KOPT-K1 (cell line): ENCODE results near the gene BOD1L2.

Source experiments
- H3K27ac ChIP-seq: fragments of 200-600 bp; sonication (generic); 2 replicates; pipeline ENCODE4 v1.5.1; 2016; ENCODE audit warnings: antibody characterized with exemption, mild to moderate bottlenecking, low read depth, low read length; ENCODE audit not compliant: poor library complexity, severe bottlenecking
- H3K36me3 ChIP-seq: fragments of 200-600 bp; sonication (generic); 2 replicates; pipeline ENCODE4 v1.5.1; 2017; ENCODE audit warnings: antibody characterized with exemption, mild to moderate bottlenecking, low read length, moderate library complexity; ENCODE audit not compliant: insufficient read depth
- H3K9me3 ChIP-seq: fragments of 200-600 bp; sonication (generic); 2 replicates; pipeline ENCODE4 v1.5.1; 2017; ENCODE audit warnings: antibody characterized with exemption, low read length, mild to moderate bottlenecking; ENCODE audit not compliant: insufficient read depth, poor library complexity, severe bottlenecking

BOD1L2 gene

GRCh38 chr18:57146956-57147636 lies at the start of gene BOD1L2:
TSS of gene BOD1L2 (plus strand) at chr18:57147087. CDS start at chr18:57147313, 226 bp downstream.
- H3K9me3 ChIP-seq: no peaks in the 10 kb centered on the region
- H3K36me3 ChIP-seq: no peaks in the 10 kb centered on the region
- H3K27ac ChIP-seq: no peak within 1 kb of the TSS

DNA sequence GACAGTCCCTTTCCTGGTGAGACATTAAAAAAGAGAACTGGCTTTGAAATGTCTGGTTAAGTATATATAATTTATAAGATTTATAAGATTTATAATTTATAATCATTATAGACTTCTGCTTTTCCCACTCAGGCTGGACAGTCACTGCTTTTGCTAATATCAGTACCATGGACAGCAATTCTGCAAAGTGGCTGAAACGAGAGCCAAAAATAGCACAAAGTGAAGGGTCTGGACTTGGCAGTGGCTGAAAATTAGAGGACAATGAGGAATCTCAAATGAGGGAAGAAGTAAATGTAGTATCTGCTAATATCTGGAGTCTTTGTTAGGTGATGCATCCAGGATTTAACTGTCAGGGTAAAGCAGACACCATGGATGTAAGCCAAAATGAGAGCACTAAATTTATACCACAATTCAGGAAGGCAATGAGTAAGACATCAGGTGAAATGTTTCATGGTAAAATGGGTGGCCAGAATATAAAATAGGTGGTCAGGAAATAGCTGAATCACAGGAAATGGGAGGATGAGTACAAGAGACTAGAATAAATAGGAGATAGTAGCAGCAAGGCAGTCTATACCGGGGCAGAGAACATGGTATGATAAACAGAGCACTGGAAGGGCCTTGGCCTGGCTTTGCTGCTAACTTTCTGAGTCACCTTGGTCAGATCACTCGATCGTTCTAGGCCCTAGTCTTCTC lies 39.6 kb upstream of the BOD1L2 start:
- Histone ChIP-seq H3K9me3 (no peaks in the 10 kb centered on the region), H3K27ac (no peak overlapping the region), H3K36me3 (no peaks in the 10 kb centered on the region)

GRCh38 chr18:57110290-57110689 lies 36.6 kb upstream of the BOD1L2 start:
- H3K36me3 ChIP-seq: no peaks in the 10 kb centered on the region
- H3K9me3 ChIP-seq: no peaks in the 10 kb centered on the region

GRCh38 chr18:57113799-57114420 lies 33.0 kb upstream of the BOD1L2 start:
- Histone ChIP-seq H3K27ac (no peak overlapping the region), H3K9me3 (no peaks in the 10 kb centered on the region), H3K36me3 (no peaks in the 10 kb centered on the region)

More at GRCh38 chr18:57110290-57110689, 36.6 kb upstream of the BOD1L2 start:
- no peak overlapping the region for H3K27ac ChIP-seq

DNA sequence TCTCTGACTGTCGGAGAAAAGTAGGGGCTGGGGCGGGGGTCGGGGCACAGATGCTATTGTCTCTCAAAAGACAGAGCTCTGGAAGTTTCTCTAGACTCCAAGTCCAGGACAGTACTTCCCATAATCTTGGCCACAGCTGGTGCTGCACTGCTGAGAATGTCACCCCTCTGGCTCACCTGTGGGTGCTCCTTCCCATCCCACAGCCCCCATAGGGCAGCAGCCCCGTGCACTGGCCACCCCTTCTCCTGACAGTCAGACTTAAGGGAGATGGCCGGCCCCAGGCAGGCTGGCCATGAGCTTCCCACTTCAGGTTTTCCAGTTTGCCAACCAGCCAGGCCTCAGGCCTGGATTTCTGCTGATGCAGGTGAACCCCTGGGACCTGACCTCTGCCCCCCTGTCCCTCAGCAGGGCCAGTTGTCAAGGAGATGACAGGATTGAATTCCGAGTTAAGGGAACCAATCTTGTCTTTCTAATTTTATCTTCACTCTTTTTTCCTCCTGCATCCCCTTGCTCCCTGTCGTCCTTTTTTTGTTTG lies 30.2 kb upstream of the BOD1L2 start:
- Histone ChIP-seq H3K9me3 (no peaks in the 10 kb centered on the region), H3K36me3 (no peaks in the 10 kb centered on the region), H3K27ac (no peak overlapping the region)

GRCh38 chr18:57121542-57122112 lies 25.3 kb upstream of the BOD1L2 start:
- Histone ChIP-seq H3K27ac (no peak overlapping the region), H3K36me3 (no peaks in the 10 kb centered on the region), H3K9me3 (no peaks in the 10 kb centered on the region)

DNA sequence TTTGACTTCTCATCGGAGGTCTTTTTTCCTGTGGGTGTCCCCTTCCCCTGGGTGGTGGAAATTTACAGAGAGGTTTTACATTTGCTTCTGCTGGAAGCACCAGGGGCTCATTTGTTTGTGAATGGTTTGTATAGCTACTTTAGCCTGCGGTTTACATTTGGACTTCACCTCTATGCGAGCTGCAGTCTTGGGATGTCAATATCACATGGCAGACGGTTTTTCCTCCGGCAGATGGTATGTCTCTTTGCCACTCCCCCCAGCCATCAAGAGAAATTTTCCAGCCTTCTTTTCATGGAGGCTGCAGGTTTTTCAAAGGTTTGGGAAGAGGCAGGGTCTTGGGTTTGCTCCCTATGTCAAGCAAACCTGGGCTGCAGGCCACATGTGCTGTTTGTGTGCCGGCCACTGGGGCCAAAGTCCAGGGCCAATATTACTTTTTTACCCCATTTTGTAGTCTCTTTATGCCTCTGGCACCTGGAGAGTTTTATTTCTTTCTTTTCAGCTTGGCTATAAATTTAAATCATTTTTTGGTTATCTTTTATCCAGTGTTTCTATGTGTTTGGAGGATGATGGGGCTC lies 23.9 kb upstream of the BOD1L2 start:
- Histone ChIP-seq H3K36me3 (no peaks in the 10 kb centered on the region), H3K27ac (no peak overlapping the region), H3K9me3 (no peaks in the 10 kb centered on the region)

- Histone ChIP-seq H3K27ac (no peak overlapping the region), H3K36me3 (no peaks in the 10 kb centered on the region)
Measured at GRCh38 chr18:57125627-57126026, 21.3 kb upstream of the BOD1L2 start.

DNA sequence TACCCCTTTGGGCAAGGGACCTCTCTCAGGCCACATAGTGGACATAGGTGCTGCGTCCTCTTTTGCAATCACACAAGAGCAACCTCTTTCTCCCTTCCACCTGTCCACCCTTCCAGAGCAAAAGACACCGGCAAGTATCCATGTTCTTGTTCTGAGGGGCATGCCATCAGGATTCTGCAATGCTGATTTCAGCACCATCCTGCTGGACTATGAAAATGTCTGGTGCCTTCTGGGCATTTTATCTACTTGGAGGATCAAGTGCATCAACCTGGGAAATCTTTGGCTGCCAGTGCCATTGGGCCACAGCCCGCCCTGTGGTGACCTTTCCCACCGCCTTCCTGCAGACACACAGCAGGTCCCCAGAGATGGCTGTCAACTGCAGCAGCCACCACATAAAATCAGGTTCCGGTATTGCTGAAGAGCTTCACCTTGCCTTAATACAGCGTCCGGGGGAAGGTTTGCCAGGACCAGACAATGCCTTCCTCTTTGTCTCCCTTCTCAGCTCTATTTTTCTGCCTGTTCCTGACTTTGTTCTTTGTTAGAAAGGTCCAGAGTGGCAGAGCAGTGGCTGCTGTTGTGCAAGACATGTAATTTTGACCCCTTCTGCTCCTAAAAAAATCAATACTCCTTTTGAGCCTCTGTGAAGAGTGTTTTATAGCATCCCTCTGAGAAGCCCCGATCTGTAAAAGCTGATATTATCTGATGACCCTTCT lies 18.5 kb upstream of the BOD1L2 start:
- no peak overlapping the region for H3K27ac ChIP-seq
- H3K9me3 ChIP-seq: no peaks in the 10 kb centered on the region
- no peaks in the 10 kb centered on the region for H3K36me3 ChIP-seq

More at GRCh38 chr18:57125627-57126026, 21.3 kb upstream of the BOD1L2 start:
- no peaks in the 10 kb centered on the region for H3K9me3 ChIP-seq

DNA sequence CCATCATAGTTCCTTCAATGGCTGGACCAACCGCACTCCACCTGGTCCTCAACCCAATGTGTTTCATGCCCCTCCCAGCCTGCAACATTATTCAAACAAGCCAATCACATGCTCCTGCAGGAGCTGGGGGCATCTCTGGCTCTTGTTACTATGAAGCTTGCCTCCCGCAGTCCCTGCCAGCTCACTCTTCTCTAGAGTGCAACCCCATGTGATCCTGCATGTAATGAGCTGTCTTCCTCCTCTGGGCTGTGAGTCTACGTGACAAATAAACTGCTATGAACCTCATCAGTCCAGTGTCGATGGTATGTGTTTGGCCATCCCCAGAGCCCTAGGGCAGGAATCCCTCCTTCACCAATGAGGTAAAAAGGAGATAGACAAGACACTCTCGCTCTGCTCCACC lies 15.8 kb upstream of the BOD1L2 start:
- H3K36me3 ChIP-seq: no peaks in the 10 kb centered on the region
- H3K27ac ChIP-seq: no peak overlapping the region

DNA sequence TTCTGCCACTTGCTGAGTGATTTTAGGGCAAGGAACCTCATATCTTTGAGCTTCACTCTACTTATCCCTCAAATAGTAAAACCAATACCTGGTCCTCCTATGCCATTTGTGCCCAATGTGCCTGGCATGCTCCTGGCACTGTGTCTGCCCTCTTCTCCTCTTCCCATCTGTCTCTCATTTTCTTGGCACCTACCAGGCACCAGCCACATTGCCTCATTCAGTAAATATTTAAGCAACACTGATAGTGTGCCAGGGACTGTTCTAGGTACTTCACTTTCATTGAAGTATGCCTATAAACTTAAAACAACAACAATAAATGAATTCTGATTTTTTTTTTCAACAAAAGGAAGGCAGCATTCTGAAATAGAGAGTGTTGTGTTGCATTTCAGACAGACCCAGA lies 15.1 kb upstream of the BOD1L2 start:
- Histone ChIP-seq H3K36me3 (no peaks in the 10 kb centered on the region), H3K27ac (no peak overlapping the region)

More for the DNA sequence above, 15.8 kb upstream of the BOD1L2 start:
- H3K9me3 ChIP-seq: no peaks in the 10 kb centered on the region

GRCh38 chr18:57134618-57135135 lies 12.2 kb upstream of the BOD1L2 start:
- no peaks in the 10 kb centered on the region for H3K9me3 ChIP-seq
- no peak overlapping the region for H3K27ac ChIP-seq

More for the DNA sequence above, 15.1 kb upstream of the BOD1L2 start:
- no peaks in the 10 kb centered on the region for H3K9me3 ChIP-seq

GRCh38 chr18:57135699-57136098 lies 11.2 kb upstream of the BOD1L2 start:
- H3K9me3 ChIP-seq: no peaks in the 10 kb centered on the region
- no peaks in the 10 kb centered on the region for H3K36me3 ChIP-seq

More at GRCh38 chr18:57134618-57135135, 12.2 kb upstream of the BOD1L2 start:
- H3K36me3 ChIP-seq: no peaks in the 10 kb centered on the region

DNA sequence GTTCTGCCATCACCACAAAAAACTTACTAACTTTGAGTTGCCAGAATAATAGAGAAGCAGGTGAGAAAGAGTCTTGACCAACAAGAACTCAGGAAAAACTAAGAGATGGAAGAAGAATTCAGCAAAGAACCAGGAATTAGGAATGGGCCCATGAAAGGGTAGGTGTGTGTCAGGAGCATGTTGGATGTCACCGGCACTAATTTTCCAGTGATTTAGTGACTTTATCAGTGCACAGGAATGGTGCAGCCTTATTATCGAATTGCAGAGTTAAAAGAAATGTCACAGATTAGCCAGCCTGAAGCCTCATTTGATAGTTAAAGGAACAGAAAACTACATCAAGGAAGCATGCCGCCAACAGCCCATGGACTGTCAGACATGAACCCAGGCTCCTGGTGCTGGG lies 9.0 kb upstream of the BOD1L2 start:
- H3K9me3 ChIP-seq: no peaks in the 10 kb centered on the region
- no peaks in the 10 kb centered on the region for H3K36me3 ChIP-seq
- H3K27ac ChIP-seq: no peak overlapping the region

More at GRCh38 chr18:57135699-57136098, 11.2 kb upstream of the BOD1L2 start:
- H3K27ac ChIP-seq: no peak overlapping the region
